Tibial nerve (tissue), 4 donors: ENCODE data around the gene FA2H.

ENCODE experiments used
- EP300 ChIP-seq, 2 donors: sonication (generic); formaldehyde crosslinking; IDR thresholded peaks; one replicate each; pipeline ENCODE4 v1.6.1; 2017; ENCODE audit warnings: antibody characterized with exemption in 2 of 2, mild to moderate bottlenecking in 1 of 2
- POLR2A ChIP-seq, 2 donors: fragments of 450-650 bp; IDR thresholded peaks; one replicate each; pipeline ENCODE4 v1.6.1; 2017; ENCODE audit warnings: antibody characterized with exemption in 2 of 2, mild to moderate bottlenecking in 2 of 2, moderate library complexity in 2 of 2
- TF ChIP-seq, protein P1 (sequence below), 5 experiments: fragments of 200-600 bp in 3 of 5; fragments of 450-650 bp in 2 of 5; sonication (generic) in 3 of 5; IDR thresholded peaks; one replicate each; pipeline ENCODE4 v1.5.1; 2016 to 2019; ENCODE audit warnings: antibody characterized with exemption in 5 of 5, mild to moderate bottlenecking in 3 of 5, moderate library complexity in 2 of 5

DNA sequence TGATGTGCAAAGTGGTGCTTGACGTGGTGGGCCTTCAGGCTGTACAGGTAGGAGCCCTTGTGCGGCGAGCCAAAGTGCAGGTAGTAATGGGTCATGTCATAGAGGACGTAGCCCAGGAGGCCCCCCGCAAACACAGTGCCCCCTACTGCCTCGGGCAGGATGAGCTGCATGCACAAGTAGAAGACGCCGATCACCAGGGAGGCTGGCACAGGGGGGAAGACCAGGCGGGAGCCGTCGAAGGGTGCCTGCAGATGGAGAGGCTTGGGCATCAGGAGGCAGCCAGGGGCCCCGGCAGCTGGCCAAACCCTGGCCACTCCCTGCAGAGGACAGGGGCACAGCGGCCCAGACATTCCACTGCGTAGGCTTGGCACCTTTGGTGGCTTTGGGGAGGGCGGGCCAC is 58.3 kb downstream of the FA2H start:
- TF ChIP-seq, protein P1, sequence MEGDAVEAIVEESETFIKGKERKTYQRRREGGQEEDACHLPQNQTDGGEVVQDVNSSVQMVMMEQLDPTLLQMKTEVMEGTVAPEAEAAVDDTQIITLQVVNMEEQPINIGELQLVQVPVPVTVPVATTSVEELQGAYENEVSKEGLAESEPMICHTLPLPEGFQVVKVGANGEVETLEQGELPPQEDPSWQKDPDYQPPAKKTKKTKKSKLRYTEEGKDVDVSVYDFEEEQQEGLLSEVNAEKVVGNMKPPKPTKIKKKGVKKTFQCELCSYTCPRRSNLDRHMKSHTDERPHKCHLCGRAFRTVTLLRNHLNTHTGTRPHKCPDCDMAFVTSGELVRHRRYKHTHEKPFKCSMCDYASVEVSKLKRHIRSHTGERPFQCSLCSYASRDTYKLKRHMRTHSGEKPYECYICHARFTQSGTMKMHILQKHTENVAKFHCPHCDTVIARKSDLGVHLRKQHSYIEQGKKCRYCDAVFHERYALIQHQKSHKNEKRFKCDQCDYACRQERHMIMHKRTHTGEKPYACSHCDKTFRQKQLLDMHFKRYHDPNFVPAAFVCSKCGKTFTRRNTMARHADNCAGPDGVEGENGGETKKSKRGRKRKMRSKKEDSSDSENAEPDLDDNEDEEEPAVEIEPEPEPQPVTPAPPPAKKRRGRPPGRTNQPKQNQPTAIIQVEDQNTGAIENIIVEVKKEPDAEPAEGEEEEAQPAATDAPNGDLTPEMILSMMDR (IDR thresholded peaks at IDR 0.05) = no peak
- no peak for TF ChIP-seq POLR2A (IDR thresholded peaks at IDR 0.05)
- no peak for TF ChIP-seq EP300 (IDR thresholded peaks at IDR 0.05)
